Measurements from ENCODE around the gene ZFPM1. TPM values are rescaled to one million over a fixed set of nuclear protein-coding genes. Genes with fewer than 3 reads are reported as not detected.

Gene ZFPM1
- total RNA-seq, 1 donor from 2014 or later, result 5.7 TPM

DNA sequence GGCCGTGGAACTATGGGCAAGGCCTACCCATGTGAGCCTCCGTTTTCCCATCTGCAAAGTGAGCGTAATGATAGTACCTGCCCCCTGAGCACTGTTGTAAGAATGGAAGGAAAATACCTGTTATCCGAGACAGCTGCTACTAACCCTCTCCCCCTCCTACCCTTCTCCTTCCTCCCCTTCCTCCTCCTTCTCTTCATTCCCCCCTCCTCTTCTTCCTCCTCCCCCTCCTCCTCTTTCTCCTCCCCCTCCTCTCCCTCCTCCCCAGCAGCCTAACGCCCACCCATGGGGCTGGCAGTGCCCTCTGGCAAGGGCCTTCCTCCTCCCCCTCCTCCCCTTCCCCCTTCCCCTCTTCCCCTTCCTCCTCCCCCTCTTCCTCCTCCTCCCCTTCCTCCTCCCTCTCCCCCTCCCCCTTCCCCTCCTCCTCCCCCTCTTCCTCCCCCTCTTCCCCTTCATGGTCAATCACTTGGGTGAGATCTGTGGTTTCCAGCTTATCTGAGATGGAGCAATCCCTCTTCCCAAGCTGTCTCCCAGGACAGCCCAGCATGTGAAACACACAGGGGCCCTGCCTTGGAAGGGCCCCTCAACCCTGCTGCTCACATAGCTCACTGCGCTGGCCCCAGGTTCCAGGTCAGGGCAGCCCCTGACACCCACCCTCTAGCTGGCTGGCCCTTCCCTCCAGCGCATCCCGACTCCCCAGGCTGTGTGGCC, 6.4 kb downstream of the ZFPM1 start:
- TF ChIP-seq CTCF (IDR thresholded peaks at IDR 0.05), result no peak
- H3K27ac Mint-ChIP-seq (ENCODE audit: unreplicated experiment), result no peak overlapping the region
- H3K9me3 Mint-ChIP-seq (ENCODE audit: unreplicated experiment), result no peaks in the 10 kb centered on the region
- H3K27me3 Mint-ChIP-seq (ENCODE audit: unreplicated experiment), result no peaks in the 10 kb centered on the region
- peaks cover 19% of the 10 kb centered on the region for H3K4me1 Mint-ChIP-seq (ENCODE audit: unreplicated experiment)
- H3K4me3 Mint-ChIP-seq (ENCODE audit: unreplicated experiment), result no peak overlapping the region
- no peak for DNase-seq (ENCODE audit: extremely low spot score, unreplicated experiment)
- no peaks in the 10 kb centered on the region for H3K36me3 Mint-ChIP-seq (ENCODE audit: unreplicated experiment)

- Mint-ChIP-seq H3K4me3 (ENCODE audit: unreplicated experiment) (no peak overlapping the region), H3K27ac (ENCODE audit: unreplicated experiment) (no peak overlapping the region), H3K36me3 (ENCODE audit: unreplicated experiment) (no peaks in the 10 kb centered on the region), H3K9me3 (ENCODE audit: unreplicated experiment) (no peaks in the 10 kb centered on the region), H3K4me1 (ENCODE audit: unreplicated experiment) (peaks cover 14% of the 10 kb centered on the region), H3K27me3 (ENCODE audit: unreplicated experiment) (no peaks in the 10 kb centered on the region)
- no peak for DNase-seq (ENCODE audit: extremely low spot score, unreplicated experiment)
- no peak for TF ChIP-seq CTCF (IDR thresholded peaks at IDR 0.05)
These were observed 7.6 kb downstream of the ZFPM1 start for GRCh38 chr16:88460496-88461330.

- no peak for DNase-seq (ENCODE audit: extremely low spot score, unreplicated experiment)
- Mint-ChIP-seq H3K4me1 (ENCODE audit: unreplicated experiment) (peaks cover 9% of the 10 kb centered on the region), H3K27me3 (ENCODE audit: unreplicated experiment) (no peaks in the 10 kb centered on the region), H3K27ac (ENCODE audit: unreplicated experiment) (no peak overlapping the region), H3K9me3 (ENCODE audit: unreplicated experiment) (no peaks in the 10 kb centered on the region), H3K36me3 (ENCODE audit: unreplicated experiment) (no peaks in the 10 kb centered on the region), H3K4me3 (ENCODE audit: unreplicated experiment) (no peak overlapping the region)
- TF ChIP-seq CTCF (IDR thresholded peaks at IDR 0.05), result no peak
These were observed 8.5 kb downstream of the ZFPM1 start for GRCh38 chr16:88461331-88462269.

DNA sequence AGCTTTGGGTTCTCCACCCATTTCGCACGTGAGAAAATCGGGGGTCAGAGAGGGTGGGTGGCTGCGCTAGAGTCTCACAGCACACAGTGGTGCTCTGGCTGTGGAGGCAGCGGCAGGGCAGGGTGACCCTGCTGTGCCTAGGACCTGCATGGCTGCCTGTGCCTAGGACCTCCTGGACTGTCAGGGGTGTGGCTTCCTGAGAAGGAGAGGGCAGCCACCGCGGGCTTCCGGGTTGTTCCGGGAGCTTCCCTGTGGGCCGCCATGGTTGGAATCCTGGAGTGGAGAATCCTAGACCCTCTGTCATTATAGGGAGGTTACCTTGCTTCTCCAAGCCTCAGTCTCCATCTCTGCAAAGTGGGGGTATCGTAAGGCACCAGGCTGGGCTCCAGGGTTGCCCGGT, 9.3 kb downstream of the ZFPM1 start:
- Mint-ChIP-seq H3K27ac (ENCODE audit: unreplicated experiment) (no peak overlapping the region), H3K27me3 (ENCODE audit: unreplicated experiment) (no peaks in the 10 kb centered on the region), H3K36me3 (ENCODE audit: unreplicated experiment) (no peaks in the 10 kb centered on the region), H3K4me3 (ENCODE audit: unreplicated experiment) (no peak overlapping the region), H3K4me1 (ENCODE audit: unreplicated experiment) (peaks cover 9% of the 10 kb centered on the region), H3K9me3 (ENCODE audit: unreplicated experiment) (no peaks in the 10 kb centered on the region)
- no peak for DNase-seq (ENCODE audit: extremely low spot score, unreplicated experiment)
- no peak for TF ChIP-seq CTCF (IDR thresholded peaks at IDR 0.05)

Data from osteocyte (in vitro differentiated cells).